NCI-H510A treated with DMSO at 0.1 percent for 48 hours (cell line): ENCODE data around the gene PPIL4.
"Not testable (repeated sequence)": the region's sequence is repeated elsewhere in the genome, so short reads cannot be mapped to it uniquely, and the experiment has no call there.

Source experiments
- DNase-seq: peaks from one replicate; lab custom pipeline; 2025; lab: John Stamatoyannopoulos, UW

The PPIL4 gene

DNA sequence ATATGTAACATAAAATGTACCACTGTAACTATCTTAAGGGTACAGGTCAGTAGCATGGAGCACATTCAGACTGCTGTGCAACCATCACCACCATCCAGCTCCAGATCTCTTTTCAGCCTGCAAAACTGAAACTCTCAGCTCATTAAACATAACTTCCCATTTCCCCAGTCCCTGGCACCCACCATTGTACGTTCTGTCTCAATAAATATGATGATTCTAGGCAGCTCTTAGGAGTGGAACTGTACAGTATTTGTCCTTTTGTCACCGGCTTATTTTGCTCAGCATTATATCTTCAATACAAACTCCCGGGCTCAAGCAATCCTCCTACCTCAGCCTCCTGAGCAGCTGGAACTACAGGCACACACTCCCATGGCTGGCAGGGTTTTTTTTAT lies 62.5 kb downstream of the PPIL4 start:
- no peak for DNase-seq

DNA sequence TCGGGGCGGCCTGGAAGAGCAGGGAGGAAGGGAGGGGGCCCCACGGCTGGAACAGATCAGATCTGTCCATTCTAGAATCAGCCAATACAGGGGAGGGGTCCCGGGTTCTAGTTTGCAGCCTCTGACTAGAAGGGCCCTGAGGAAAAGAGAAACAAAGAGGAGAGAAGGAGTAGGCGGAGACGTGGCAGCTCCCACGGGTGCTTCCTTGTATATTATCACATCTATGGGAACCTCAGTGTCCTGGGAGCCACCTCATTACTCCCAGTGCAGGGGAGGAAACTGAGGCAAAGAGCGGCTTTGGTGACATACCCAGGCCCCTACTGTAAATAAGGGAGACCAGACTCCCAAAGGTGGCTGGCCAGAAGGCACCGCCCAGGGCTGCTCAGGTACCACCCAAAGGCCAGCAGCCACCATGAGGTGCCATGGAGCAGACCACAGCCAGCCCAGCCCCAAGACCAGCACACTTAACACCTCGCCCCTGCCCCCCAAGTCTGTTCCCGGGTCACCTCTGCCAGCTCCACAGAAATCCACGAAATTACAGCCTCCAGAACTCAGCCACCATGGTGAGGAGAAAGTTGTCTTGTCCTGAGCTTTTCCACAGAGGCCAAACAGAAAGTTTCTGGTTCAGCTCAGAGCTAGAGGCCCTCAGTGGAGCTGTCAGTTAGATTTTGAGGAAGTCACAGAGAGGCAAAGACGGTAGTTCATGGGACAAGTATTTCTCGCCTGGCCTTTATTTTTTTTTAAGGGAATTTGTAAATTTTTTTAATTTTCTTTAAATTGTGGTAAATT lies 63.1 kb downstream of the PPIL4 start:
- no peak for DNase-seq

DNA sequence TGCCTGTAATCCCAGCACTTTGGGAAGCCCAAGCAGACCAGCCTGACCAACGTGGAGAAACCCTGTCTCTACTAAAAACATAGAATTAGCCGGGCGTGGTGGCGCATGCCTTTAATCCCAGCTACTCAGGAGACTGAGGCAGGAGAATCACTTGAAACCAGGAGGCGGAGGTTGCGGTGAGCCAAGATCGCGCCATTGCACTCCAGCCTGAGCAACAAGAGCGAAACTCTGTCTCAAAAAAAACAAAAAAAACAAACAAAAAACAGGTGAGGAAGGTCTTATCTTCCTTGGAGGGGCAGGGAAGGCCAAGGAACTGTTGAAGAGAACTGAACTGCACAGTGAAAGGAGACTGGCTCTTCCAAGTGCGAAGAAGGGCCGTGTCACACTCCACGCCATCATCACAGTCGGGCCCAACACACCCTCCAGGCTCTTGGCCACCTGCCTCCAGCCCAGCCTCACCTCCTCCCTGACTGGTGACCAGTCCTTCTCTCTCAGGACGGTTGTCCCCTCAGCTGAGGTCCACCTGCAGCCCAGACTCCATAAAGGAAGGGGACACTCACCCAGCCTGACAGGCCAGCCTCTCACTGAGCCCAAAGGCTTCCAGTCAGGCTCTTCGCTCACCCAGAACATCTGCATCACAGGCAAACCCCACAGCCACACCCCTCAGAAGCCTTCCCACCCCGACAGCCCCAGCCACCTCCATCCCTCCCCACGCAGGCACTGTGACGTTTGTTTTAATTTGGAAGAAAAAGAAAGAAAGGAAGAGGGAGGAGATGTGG lies 65.2 kb downstream of the PPIL4 start:
- no peak for DNase-seq

DNA sequence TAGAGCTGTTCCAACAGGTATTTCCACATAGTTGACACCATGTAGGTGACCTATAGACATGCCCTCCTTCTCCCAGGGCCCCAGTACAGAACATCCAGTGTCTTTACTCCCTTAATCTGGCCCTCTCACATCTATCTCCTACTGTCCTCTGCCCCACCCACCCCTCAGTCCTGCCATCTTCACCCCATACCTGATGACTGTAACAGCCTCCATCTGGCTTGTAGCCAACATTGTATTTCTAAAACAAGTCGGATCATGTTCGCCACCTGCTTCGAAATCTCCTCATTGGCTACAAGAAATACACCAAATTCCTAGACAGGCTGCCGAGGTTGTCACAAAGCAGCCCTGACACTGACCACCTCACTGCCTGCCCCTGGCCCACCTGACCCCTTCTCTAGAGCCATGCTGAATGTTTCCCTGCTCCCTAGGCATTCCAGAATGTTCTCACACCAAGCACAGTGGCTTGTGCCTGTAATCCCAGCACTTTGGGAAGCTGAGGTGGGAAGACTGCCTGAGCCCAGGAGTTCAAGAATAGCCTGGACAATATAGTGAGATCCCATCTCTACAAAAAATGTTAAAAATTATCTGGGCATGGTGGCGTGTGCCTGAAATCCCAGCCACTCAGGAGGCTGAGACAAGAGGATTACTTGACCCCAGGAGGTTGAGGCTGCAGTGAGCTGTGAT lies 67.1 kb downstream of the PPIL4 start:
- DNase-seq: no peak

DNA sequence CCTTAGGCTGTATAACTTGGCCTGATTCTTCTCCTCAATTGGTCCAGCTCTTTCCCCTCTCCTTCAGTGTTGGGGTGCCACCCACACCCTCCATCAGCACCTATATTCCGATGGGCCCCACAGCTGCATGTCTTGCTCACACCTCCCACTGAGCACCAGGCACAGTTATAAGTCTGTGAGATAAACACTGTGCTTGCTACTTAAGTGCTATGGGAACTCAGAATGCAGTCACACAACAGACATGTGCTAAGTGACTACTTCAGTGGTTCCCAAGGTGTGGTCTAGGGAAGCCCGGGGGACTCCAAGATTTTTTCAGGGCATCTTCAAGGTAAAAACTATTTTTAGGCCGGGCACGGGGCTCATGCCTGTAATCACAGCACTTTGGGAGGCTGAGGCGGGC lies 68.3 kb downstream of the PPIL4 start:
- DNase-seq: no peak

DNA sequence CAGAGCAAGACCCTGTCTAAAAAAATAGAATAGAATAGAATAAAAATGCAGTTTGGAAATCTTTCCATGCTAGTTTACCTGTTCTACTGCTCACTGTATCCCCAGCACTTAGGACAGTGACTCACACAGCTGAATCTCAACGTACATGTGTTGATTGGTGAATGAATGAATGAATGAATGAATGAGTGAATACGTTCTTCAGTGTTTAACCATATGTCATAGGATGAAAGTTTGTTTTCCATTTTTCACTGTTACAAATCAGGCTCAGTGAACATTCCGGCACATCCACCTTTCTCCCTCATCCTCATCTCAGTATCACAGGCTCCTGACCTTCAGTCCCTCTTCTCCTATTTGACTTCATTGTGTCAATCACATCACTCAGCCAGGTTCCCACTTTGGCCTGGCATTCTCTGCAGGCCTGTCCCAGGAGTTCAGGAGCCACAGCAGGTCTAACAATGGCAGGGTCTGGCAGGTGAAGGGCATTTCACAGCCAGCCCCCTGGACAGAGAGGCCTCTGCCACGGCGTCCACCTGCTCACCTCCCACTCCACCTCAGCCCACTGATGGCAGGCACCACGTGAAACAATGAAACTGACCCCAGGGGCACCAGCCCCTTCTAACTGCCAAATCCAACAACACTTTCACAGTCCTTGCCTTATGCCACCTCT lies 68.9 kb downstream of the PPIL4 start:
- no peak for DNase-seq

DNA sequence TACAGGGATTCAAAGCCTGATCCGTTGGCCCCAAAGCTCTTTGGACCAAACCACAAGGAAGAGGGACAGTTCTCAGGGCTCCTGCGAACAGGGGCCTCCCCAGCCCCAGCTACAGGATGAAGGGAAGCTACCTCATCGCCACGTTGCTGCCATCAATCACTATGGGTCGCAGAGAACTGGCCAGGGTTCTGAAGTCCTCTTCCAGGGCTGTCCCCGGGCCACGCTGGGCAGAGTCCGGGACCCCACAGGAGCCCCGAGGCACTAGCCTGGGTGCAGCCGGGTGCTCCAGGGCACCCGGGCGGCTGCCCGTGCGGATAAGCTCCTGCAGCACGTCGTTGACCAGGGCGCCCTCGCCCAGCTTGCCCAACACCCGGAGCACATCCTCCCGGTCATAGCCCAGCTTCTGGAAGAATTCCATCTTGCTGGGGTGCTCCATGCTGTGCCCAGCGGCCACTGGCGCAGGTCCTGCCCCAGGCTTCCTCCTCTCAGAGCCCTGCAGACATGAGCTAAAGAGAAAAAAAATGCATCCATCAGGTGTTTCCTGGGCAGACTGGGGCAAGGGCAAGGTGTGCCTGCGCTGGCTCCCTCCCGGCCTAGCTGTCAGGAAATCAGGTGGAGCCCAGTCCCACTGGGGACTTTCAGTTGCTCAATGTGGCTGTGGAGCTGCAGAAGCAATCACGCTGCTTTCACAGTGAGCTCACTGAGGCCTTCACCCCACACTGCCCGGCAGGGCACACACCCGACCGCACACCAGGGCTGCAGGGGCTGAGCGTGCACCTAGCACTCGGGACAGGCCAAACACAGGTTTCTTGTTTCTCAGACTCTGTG lies 71.5 kb downstream of the PPIL4 start:
- no peak for DNase-seq

DNA sequence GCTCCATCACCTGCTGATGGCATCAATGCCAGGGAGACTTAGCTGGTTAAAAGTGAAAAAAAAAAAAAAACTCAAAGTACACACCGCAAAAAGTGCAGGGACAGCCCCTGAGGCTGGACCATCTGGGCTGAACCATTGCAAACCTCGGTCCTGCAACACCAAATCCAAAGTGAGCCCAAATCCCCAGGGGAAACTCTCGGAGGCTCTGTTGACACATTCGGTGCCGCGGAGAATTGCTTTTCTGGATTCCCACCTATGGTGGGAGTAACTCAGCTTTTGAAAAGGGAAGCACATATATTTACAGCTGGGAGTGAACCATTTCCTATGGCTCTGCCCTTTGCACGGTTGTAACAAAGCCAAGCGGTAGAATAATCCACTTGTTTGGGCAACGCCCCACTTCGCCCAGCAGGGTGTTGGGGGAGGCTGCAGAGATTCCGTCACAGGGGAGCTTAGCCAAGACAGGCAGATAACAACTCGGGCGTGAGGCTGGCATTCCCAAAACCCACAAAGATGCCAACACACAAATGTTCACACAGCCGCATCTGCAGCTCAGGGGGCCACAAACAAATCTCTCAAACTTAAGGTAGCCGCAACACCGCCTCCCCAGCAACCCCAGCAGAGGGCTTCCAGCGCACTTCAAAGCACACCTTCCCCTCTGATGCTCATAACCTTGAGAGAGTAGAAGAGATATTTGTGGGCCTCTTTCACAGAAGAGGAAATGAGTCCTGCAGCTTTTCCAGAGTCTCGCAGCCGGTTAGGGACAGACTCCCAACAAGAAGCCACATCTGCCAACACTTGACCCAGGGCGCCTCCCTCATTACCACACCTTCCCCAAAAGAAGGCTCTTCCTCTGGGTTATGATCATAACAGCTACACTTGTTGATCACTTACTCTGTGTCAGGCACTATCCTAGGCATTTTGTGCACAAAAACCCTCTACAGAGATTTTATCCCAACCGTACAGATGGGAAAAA lies 72.5 kb downstream of the PPIL4 start:
- DNase-seq: no peak

DNA sequence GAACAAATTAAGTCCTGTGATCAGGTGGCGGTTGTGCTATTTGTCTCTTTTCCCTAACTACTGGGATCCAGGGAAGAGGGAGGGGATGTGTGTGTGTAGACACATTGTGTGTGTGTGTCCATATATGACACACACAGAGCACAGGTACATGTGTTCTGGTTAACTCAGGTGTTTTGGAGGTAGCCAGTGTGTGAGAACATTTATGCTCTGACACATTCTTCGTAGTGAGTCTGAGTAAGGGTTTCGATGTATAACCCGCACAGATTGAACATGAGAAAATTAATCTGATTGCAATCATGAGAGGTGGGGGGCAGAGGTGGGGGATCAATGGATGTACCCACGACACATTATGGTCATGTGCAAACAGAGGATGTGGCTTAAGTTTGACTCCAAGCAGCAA lies 73.6 kb downstream of the PPIL4 start:
- no peak for DNase-seq

DNA sequence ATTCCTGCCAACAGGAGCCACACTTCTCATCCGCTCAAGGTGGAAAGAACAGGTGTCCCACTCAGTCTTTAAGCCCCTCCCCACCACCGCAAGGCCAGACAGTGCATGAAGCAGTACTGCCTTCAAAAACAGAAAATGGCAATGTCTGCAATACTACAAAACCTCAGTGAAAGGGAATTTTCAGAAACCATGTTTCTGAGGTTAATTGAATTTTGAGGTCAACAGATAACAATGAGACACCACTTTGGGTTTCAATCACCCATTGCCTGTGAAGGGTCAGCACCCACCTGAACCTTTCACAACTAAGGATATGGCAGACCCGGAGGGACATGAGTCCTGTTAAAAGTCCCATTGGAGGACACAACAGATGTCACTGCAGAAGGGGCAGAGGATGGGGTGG lies 74.0 kb downstream of the PPIL4 start:
- no peak for DNase-seq

DNA sequence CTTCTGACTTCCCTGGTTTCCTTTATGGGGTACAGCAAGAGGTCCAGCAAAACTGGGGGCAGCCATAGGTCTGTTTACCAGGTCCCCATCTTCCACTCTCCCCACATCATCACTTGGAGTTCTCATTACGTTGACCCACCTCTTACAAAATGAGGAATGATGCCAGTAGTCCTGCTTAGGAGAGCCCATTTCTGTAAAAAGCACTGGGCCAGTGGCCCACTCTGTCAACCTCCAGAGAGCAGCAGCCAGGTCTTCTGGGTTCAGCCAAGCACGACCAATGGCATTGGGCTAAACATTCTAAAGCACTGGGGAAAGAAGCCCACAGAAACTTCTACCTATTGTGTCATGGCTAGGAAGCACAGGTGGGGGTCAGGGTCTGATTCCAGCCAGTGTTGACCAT lies 74.9 kb downstream of the PPIL4 start:
- DNase-seq: no peak

DNA sequence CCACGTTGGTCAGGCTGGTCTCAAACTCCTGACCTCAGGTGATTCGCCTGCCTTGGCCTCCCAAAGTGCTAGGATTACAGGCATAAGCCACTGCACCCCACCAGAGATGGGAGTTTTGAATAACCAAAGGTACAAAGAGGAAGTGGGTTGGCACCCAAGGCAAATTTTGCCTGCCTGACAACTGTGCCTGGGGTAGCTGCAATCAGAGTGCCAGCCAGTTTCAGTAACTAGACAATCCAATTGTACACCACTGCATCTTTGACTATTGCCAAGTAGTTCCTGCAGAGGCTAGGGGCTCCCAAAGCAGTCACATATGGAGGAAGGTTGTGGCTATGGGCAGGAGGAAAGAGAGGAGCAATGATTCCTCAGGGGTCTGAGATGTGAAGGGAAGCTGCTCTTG lies 77.7 kb downstream of the PPIL4 start:
- DNase-seq: no peak

DNA sequence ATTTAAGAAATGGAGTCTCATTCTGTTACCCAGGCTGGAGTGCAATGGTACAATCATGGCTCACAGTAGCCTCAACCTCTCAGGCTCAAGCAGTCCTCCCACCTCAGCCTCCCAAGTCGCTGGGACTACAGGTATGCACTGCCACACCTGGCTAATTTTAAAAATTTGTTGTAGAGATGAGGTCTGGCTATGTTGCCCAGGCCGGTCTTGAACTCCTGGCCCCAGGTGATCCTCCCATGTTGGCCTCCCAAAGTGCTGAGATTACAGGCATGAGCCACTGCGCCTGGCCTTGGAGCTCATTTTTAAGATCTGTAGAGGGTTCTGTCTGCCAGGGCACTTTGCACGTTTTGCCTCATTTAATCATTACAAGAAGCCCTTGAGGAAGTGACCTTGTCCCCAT lies 78.6 kb downstream of the PPIL4 start:
- DNase-seq: no peak

DNA sequence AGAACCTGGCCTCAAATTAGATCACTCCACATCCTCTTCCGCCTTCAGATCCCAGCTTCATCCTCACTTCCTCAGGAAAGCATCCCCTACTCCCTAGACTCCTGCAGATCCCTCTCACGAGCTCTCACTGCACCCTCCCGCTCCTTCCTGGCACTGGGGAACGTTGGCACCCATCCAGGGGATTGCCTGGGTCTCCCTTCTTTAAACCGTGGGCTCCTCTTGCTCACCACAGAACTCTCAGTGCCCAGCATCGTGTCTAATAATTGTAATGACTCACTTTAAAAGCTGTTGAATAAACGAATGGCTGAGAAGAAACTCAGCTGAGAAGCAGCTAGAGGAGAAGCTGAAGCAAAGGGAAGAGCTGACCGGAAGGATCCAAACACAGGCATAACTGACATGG lies 81.4 kb downstream of the PPIL4 start:
- no peak for DNase-seq

DNA sequence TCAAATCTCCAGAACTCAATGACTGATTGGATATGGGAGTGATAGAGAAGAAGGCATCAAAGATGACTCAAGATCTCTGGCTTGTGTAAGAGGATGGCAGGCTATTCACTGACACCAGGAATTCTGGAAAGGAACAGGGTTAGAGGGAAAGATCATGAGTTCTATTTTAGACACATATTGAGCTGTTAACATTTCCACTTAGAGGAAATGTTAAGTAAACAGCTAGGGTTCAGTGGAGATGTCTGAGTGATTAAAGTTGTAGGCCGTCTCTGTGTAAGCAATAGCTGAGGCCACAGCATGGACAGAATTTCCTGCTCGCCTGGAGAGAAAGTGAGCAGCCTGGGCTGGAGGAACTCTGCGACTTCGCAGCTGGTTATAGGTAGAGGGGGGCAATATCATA lies 82.1 kb downstream of the PPIL4 start:
- no peak for DNase-seq

DNA sequence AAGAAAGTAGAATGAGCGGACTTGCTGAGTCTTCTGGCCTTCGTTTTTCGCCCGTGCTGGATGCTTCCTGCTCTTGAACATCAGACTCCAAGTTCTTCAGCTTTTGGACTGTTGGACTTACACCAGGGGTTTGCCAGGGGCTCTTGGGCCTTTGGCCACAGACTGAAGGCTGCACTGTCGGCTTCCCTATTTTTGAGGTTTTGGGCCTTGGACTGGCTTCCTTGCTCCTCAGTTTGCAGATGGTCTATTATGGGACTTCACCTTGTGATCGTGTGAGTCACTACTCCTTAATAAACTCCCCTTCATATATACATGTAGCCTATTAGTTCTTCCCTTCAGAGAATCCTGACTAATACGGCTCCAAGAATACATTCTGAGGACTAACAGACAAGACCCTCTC lies 83.1 kb downstream of the PPIL4 start:
- not testable (repeated sequence) for DNase-seq

DNA sequence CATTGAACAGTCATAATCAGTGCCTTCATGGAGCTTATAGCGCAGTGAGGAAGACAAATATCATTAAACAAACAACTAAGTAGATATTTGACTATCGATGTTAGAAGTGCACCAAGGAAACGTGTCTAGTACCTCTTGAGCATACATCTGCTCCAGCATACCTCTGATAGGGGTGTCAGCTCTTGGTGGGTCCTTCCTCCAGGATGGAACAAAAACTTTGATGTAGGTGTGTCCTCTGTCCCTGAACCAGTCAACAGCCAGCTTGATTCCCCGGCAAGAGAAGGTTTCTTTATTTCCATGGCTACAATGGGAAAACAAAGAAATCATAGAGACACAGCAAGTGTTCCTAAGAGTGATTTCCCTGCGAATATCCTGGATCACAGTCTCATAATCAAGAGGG lies 84.2 kb downstream of the PPIL4 start:
- peak; percentile 17 for DNase-seq

DNA sequence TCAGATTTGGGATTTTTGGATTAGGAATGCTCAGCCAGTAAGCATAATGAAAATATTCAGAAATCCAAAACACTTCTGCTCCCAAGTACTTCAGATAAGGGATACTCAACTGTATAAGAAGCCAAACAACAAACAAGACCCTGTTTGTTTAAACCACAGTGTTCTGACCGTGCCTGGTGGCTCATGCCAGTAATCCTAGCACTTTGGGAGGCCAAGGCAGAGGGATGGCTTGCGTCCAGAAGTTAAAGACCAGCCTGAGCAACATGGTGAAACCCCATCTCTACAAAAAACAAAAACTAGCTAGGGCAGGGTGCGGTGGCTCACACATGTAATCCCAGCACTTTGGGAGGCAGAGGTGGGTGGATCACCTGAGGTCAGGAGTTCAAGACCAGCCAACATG lies 85.6 kb downstream of the PPIL4 start:
- DNase-seq: not testable (repeated sequence)

DNA sequence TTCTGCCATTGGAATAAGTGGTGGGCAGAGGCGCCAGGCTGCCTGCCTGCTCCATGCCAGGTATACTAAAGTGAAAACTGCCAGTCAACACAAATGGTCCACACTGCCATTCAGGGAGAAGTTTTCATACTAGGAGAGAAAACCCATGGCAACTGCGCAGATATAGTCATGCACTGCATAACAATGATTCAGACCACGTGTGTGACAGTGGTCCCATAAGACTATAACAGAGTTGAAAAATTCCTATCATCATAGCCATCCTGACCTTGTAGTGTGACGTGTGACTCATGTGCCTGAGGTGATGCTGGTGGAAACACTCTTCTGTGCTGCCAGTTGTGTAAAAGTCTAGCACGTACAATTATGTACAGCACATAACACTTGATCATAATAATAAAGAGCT lies 86.1 kb downstream of the PPIL4 start:
- DNase-seq: no peak

DNA sequence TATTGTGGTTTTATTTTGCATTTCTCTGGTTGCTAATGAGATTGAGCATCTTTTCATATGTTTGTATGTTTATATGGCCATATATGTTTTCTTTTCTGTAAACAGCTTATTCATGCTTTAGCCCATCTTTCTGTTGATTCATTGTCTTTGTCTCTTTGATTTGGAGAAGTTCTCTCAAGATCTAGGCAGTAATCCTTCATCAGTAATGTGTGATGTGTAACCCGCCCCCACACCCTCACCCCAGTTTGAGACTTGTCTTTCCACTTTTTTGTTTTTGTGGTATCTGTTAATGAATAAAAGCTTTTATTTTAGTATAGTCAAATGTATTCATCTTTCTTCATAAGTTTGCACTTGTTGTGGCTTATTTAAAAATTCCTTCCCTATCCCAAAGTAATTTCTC lies 87.0 kb downstream of the PPIL4 start:
- no peak for DNase-seq
